IMR-90 (cell line): ENCODE results near the gene IGF2. TPM values are rescaled to one million over a fixed set of nuclear protein-coding genes. Genes with fewer than 3 reads are reported as not detected.

Experiments
- ATAC-seq: fragments of 200-7000 bp; cut with Tn5 transposase; 2 replicates; pipeline ENCODE4 v1.9.1; 2020; ENCODE audit warnings: low read depth, mild to moderate bottlenecking, moderate library complexity
- BruUV-seq: library from RNA; stranded (reverse); fragments of 400-500 nt; replicated peaks from 2 replicates; lab custom pipeline; 2021; lab: Mats Ljungman, UMichigan
- CTCF ChIA-PET: fragments of 300-600 bp; formaldehyde crosslinking; extraction: SDS; loops from one replicate; lab custom pipeline; 2021; ENCODE audit warnings: antibody characterized with exemption; lab: Yijun Ruan, JAX
- POLR2A ChIA-PET: fragments of 300-600 bp; sonication (Branson Sonifier 250); formaldehyde crosslinking; loops from one replicate; lab custom pipeline; 2022; ENCODE audit warnings: antibody characterized with exemption; ENCODE audit not compliant: unreplicated experiment; lab: Charles Lee
- DNase-seq: peaks from one replicate; pipeline ENCODE4 v3.0.0; 2013
- H2AFZ ChIP-seq: replicated peaks from 2 replicates; pipeline ENCODE3; 2013; ENCODE audit warnings: low read length, mild to moderate bottlenecking; ENCODE audit not compliant: poor library complexity
- H2AK5ac ChIP-seq: 2 replicates; pipeline ENCODE4 v1.6.1; 2013; ENCODE audit warnings: low read depth, low read length, inconsistent platforms
- H2AK9ac ChIP-seq: replicated peaks from 2 replicates; pipeline ENCODE3; 2013; ENCODE audit warnings: mild to moderate bottlenecking, low read depth, low read length, moderate library complexity; ENCODE audit not compliant: poor library complexity
- H2BK120ac ChIP-seq: 2 replicates; pipeline ENCODE4 v1.6.1; 2013; ENCODE audit warnings: low read depth, low read length, inconsistent platforms
- H2BK15ac ChIP-seq: 3 replicates; pipeline ENCODE4 v1.6.1; 2013; ENCODE audit warnings: low read depth, low read length, inconsistent platforms
- H2BK20ac ChIP-seq: 2 replicates; pipeline ENCODE4 v1.6.1; 2013; ENCODE audit warnings: low read depth, mild to moderate bottlenecking, inconsistent platforms, low read length, moderate library complexity
- H2BK5ac ChIP-seq: 2 replicates; pipeline ENCODE4 v1.6.1; 2013; ENCODE audit warnings: mild to moderate bottlenecking, low read depth, low read length, inconsistent platforms; ENCODE audit not compliant: poor library complexity, severe bottlenecking
- H3K14ac ChIP-seq: replicated peaks from 2 replicates; pipeline ENCODE4 v1.6.1; 2013; ENCODE audit warnings: low read depth, low read length, inconsistent platforms
- H3K18ac ChIP-seq: 2 replicates; pipeline ENCODE4 v1.6.1; 2013; ENCODE audit warnings: low read depth, low read length, control low read depth
- H3K23ac ChIP-seq: 2 replicates; pipeline ENCODE4 v1.6.1; 2013; ENCODE audit warnings: low read depth, low read length, inconsistent platforms
- H3K27ac ChIP-seq: 2 replicates; pipeline ENCODE4 v1.5.1; 2013; ENCODE audit warnings: mild to moderate bottlenecking, control low read depth, low read length; ENCODE audit not compliant: insufficient read depth
- H3K27me3 ChIP-seq: 2 replicates; pipeline ENCODE4 v1.6.1; 2013; ENCODE audit warnings: low read length; ENCODE audit not compliant: control insufficient read depth, insufficient read depth
- H3K36me3 ChIP-seq: 2 replicates; pipeline ENCODE4 v1.6.1; 2013; ENCODE audit warnings: low read length, mixed read lengths; ENCODE audit not compliant: control insufficient read depth, insufficient read depth
- H3K4ac ChIP-seq: 2 replicates; pipeline ENCODE4 v1.6.1; 2013; ENCODE audit warnings: low read depth, low read length, inconsistent platforms
- H3K4me1 ChIP-seq: 2 replicates; pipeline ENCODE4 v1.6.1; 2013; ENCODE audit warnings: low read length, mixed read lengths; ENCODE audit not compliant: control insufficient read depth, insufficient read depth
- H3K4me2 ChIP-seq: 2 replicates; pipeline ENCODE4 v1.6.1; 2013; ENCODE audit warnings: low read depth, mild to moderate bottlenecking, control low read depth, low read length, moderate library complexity
- H3K4me3 ChIP-seq: 2 replicates; pipeline ENCODE4 v1.5.1; 2013; ENCODE audit warnings: low read depth, mild to moderate bottlenecking, control low read depth, low read length, moderate library complexity; ENCODE audit not compliant: insufficient read depth
- H3K56ac ChIP-seq: 2 replicates; pipeline ENCODE4 v1.6.1; 2013; ENCODE audit warnings: low read length, inconsistent platforms; ENCODE audit not compliant: insufficient read depth; ENCODE audit errors: extremely low read depth
- H3K79me1 ChIP-seq, 2 experiments: 2 replicates each; pipeline ENCODE4 v1.6.1; 2013; ENCODE audit warnings: low read length in 2 of 2, inconsistent platforms in 1 of 2, low read depth in 1 of 2
- H3K9ac ChIP-seq: 2 replicates; pipeline ENCODE4 v1.6.1; 2013; ENCODE audit warnings: low read depth, low read length, control low read depth
- H3K9me1 ChIP-seq: 2 replicates; pipeline ENCODE4 v1.6.1; 2013; ENCODE audit warnings: low read length, inconsistent platforms; ENCODE audit not compliant: insufficient read depth
- H3K9me3 ChIP-seq: 2 replicates; pipeline ENCODE4 v1.6.1; 2013; ENCODE audit warnings: low read length; ENCODE audit not compliant: control insufficient read depth, insufficient read depth
- H4K20me1 ChIP-seq: 2 replicates; pipeline ENCODE4 v1.6.1; 2013; ENCODE audit warnings: low read length, inconsistent platforms; ENCODE audit not compliant: insufficient read depth
- H4K5ac ChIP-seq: 2 replicates; pipeline ENCODE4 v1.6.1; 2013; ENCODE audit warnings: mild to moderate bottlenecking, low read depth, low read length, control low read depth
- H4K8ac ChIP-seq, 2 experiments: 2 replicates each; pipeline ENCODE4 v1.6.1; 2013; ENCODE audit warnings: low read depth in 2 of 2, low read length in 2 of 2, control low read depth in 1 of 2, inconsistent platforms in 1 of 2
- H4K91ac ChIP-seq: 2 replicates; pipeline ENCODE4 v1.6.1; 2013; ENCODE audit warnings: low read depth, low read length, inconsistent platforms; ENCODE audit not compliant: insufficient read depth
- CTCF ChIP-seq: conservative IDR thresholded peaks from 2 replicates; pipeline ENCODE4 v1.5.1; 2012; ENCODE audit warnings: mild to moderate bottlenecking, low read depth, low read length, improper control_type of control experiment
- RCOR1 ChIP-seq: IDR thresholded peaks from 2 replicates; pipeline ENCODE4 v1.6.1; 2012; ENCODE audit warnings: mild to moderate bottlenecking, low read length, improper control_type of control experiment; ENCODE audit not compliant: insufficient replicate concordance
- WGBS, 2 experiments: methylation state at CpG; one replicate each; pipeline versions ENCODE4 v1.1.5 to v1.1.7; 2013; ENCODE audit warnings: missing lambda C conversion rate in 2 of 2; ENCODE audit not compliant: insufficient read length in 1 of 2; ENCODE audit errors: extremely low coverage in 2 of 2; 5-methylcytosine and 5-hydroxymethylcytosine counted together
- dilution Hi-C: fragments of 300-500 bp; cut with HindIII; formaldehyde crosslinking; loops from one replicate; pipeline ENCODE4 v1.14.3; 2018; ENCODE audit warnings: low sequenced_read_pairs; ENCODE audit not compliant: unreplicated experiment
- in situ Hi-C: fragments of 300-500 bp; cut with MboI; formaldehyde crosslinking; loops from 3 replicates; pipeline ENCODE4 v1.14.3; 2019; ENCODE audit warnings: low sequenced_read_pairs, inconsistent platforms, mixed read lengths
- intact Hi-C: fragments of 100-400 bp; cut with micrococcal nuclease; formaldehyde crosslinking; loops from 2 replicates; pipeline ENCODE4 v1.10.0; 2022
- polyA plus RNA-seq, 3 experiments: library from polyadenylated mRNA; depleted of rRNA; stranded (reverse); fragments of >200 nt; gene quantifications; 2 replicates each; pipeline ENCODE4 v1.2.3, GENCODE V29; 2012; ENCODE audit warnings: low replicate concordance in 1 of 3
- total RNA-seq: library from RNA; depleted of rRNA; stranded (reverse); fragments of >200 nt; gene quantifications from 2 replicates; pipeline ENCODE4 v1.2.3, GENCODE V29; 2012

Gene IGF2
- total and polyA plus RNA-seq, 2 of the 4 experiments (the other 2 are of a cell fraction): 2.3 to 21.8 TPM

DNA sequence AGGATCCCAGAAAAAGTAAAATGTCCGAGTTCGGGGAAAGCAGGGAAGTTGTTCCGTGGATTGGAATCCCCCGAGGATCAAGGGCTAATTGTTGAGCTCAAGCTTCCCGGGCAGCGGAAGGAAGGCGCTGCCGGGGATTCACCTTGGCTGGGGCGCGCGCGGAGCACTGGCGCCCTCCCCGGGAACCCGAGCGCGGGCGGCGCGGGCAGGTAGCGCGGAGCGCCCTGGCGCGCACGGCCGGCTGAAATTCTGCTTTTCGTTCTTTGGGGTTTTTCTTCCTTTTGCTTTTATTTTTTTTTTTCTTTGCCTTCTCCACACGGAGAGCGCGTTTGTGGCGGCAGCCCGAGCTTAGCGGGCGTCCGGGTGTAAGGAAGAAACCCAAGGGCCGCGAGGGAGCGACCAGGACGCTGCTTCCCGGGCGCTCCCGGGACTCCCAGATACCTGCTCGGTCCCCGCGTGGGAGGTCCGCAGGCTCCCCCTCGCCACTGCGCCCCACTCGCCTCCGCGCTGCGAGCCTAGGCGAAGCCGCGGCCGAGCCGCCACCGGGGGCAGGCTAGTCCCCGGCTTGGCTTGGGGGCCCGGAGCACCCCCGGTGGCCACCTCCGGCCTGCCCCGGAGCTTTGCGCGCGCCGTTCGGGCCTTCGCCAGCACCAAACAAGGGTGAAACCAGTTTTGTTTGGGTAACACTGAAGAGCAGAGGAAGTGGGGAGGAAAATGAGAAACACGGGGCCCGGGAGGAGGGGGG is 4.8 kb upstream of the IGF2 start:
- Histone ChIP-seq H3K4ac (no peak overlapping the region), H4K5ac (no peak overlapping the region), H2BK15ac (no peak overlapping the region), H3K9me1 (no peaks in the 10 kb centered on the region), H3K36me3 (no peaks in the 10 kb centered on the region), H2AK5ac (no peak overlapping the region), H2AK9ac (no peak overlapping the region), H4K91ac (no peak overlapping the region), H2BK120ac (no peak overlapping the region), H3K23ac (no peak overlapping the region), H2BK20ac (no peak overlapping the region), H3K27me3 (peaks cover 94% of the 10 kb centered on the region), H2BK5ac (no peak overlapping the region), H3K14ac (no peak overlapping the region), H3K18ac (no peak overlapping the region), H3K56ac (no peak overlapping the region), H4K8ac (no peak overlapping the region), H3K4me1 (peaks cover 2% of the 10 kb centered on the region), H3K27ac (no peak overlapping the region), H3K9ac (no peak overlapping the region), H2AFZ (no peak overlapping the region), H3K9me3 (no peaks in the 10 kb centered on the region), H3K4me3 (no peak overlapping the region), H3K4me2 (no peak overlapping the region), H3K79me1 (no peaks in the 10 kb centered on the region), H4K20me1 (peaks cover 14% of the 10 kb centered on the region; the same call in 1 of the 2 replicates)
- ChIA-PET CTCF (interaction anchor here (0.6 to 3.2 kb wide), 5 partner anchors 7 to 449 kb away, joined by 3 to 14 read pairs (median 4); no protein-coding TSS in a partner anchor), POLR2A (no interaction called here)
- 0 out of 2 replicates have a peak, but pooled peaks have one; percentile 1 for TF ChIP-seq CTCF
- no peak for TF ChIP-seq RCOR1
- BruUV-seq: no TSS peak
- in situ Hi-C loops (no loop called here), intact Hi-C loops (no loop called here), dilution Hi-C loops (no loop called here)
- DNase-seq: no peak
- 1% methylated on average over 17 of the region's 72 CpGs; no CpG with 5 or more reads in 1 of the 2 experiments for WGBS, 2 experiments
- ATAC-seq: no peak
